ENCODE measurements around the gene SLC2A10. TPM values are rescaled to one million over a fixed set of nuclear protein-coding genes. Genes with fewer than 3 reads are reported as not detected.

Gene SLC2A10
- total and polyA plus RNA-seq, 2 experiments from 2014 or later = 4.9 to 14.6 TPM

DNA sequence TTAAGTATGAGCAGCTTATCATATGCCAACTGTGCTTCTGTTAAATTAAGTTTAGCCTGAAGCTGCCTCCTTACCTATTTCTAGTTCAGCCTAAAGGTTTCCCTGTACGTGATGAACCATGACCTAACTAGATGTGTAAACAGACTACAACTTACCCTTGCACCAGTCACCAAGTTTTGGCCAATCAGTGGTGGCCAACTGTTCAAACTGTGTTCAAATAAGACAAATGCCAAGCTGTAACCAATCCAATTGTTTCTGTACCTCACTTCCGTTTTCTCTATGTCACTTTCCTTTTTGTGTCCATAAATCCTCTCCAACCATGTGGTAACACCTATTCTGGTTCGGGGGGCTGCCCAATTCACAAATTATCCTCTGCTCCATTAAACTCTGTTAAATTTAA is 6.0 kb upstream of the SLC2A10 start (continued):
- TF ChIP-seq ZNF331 (CRISPR knock-in tag; IDR thresholded peaks at IDR 0.05; ENCODE audit: low read depth) (no peak), EZH2 (IDR thresholded peaks at IDR 0.05; ENCODE audit: low read depth, unreplicated experiment) (no peak), JUNB (IDR thresholded peaks at IDR 0.05; ENCODE audit: unreplicated experiment) (no peak), ZNF114 (CRISPR knock-in tag; IDR thresholded peaks at IDR 0.05) (no peak), STAT1 (IDR thresholded peaks at IDR 0.05; ENCODE audit: unreplicated experiment) (no peak), POLR2AphosphoS5 (IDR thresholded peaks at IDR 0.05; ENCODE audit: low read depth) (no peak), NANOG (IDR thresholded peaks at IDR 0.05; ENCODE audit: borderline replicate concordance) (no peak)
- TF ChIP-seq, protein P1, sequence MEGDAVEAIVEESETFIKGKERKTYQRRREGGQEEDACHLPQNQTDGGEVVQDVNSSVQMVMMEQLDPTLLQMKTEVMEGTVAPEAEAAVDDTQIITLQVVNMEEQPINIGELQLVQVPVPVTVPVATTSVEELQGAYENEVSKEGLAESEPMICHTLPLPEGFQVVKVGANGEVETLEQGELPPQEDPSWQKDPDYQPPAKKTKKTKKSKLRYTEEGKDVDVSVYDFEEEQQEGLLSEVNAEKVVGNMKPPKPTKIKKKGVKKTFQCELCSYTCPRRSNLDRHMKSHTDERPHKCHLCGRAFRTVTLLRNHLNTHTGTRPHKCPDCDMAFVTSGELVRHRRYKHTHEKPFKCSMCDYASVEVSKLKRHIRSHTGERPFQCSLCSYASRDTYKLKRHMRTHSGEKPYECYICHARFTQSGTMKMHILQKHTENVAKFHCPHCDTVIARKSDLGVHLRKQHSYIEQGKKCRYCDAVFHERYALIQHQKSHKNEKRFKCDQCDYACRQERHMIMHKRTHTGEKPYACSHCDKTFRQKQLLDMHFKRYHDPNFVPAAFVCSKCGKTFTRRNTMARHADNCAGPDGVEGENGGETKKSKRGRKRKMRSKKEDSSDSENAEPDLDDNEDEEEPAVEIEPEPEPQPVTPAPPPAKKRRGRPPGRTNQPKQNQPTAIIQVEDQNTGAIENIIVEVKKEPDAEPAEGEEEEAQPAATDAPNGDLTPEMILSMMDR (conservative IDR thresholded peaks at IDR 0.05; ENCODE audit: low read depth in 2 of 2) = no peak
- TF ChIP-seq, protein P2, sequence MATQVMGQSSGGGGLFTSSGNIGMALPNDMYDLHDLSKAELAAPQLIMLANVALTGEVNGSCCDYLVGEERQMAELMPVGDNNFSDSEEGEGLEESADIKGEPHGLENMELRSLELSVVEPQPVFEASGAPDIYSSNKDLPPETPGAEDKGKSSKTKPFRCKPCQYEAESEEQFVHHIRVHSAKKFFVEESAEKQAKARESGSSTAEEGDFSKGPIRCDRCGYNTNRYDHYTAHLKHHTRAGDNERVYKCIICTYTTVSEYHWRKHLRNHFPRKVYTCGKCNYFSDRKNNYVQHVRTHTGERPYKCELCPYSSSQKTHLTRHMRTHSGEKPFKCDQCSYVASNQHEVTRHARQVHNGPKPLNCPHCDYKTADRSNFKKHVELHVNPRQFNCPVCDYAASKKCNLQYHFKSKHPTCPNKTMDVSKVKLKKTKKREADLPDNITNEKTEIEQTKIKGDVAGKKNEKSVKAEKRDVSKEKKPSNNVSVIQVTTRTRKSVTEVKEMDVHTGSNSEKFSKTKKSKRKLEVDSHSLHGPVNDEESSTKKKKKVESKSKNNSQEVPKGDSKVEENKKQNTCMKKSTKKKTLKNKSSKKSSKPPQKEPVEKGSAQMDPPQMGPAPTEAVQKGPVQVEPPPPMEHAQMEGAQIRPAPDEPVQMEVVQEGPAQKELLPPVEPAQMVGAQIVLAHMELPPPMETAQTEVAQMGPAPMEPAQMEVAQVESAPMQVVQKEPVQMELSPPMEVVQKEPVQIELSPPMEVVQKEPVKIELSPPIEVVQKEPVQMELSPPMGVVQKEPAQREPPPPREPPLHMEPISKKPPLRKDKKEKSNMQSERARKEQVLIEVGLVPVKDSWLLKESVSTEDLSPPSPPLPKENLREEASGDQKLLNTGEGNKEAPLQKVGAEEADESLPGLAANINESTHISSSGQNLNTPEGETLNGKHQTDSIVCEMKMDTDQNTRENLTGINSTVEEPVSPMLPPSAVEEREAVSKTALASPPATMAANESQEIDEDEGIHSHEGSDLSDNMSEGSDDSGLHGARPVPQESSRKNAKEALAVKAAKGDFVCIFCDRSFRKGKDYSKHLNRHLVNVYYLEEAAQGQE (IDR thresholded peaks at IDR 0.05; ENCODE audit: unreplicated experiment) = no peak
- TF ChIP-seq, protein P3, sequence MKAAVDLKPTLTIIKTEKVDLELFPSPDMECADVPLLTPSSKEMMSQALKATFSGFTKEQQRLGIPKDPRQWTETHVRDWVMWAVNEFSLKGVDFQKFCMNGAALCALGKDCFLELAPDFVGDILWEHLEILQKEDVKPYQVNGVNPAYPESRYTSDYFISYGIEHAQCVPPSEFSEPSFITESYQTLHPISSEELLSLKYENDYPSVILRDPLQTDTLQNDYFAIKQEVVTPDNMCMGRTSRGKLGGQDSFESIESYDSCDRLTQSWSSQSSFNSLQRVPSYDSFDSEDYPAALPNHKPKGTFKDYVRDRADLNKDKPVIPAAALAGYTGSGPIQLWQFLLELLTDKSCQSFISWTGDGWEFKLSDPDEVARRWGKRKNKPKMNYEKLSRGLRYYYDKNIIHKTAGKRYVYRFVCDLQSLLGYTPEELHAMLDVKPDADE (IDR thresholded peaks at IDR 0.05) = no peak

DNA sequence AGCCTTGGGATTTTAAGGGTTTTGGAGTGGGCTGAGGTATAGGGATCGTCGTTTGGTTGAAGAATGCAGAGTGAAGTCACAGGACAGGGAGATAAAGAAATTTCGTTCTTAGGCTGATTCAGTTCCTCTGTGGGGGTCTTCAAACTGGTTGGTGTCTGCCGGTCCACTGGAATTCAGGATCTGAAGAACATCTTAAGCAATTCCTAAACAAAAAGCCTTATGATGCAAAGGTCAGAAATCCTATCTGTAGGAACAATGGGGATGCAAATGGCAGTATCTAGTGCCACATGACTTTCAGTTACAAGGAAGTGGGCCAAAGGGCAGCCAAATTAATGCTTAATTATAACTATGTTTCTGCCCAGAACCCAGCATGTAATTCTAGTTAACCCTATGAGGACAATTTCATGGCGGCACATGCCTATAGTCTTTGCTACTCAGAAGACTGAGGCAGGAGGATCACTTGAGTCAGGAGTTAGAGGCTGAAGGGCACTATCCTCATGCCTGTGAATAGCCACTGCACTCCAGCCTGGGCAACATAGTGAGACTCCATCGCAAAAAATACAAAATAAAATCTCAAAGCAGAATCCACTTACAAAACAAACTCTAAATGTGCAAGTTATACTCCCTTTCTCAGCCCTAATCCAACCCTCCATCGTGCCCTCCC is 4.6 kb upstream of the SLC2A10 start:
- Mint-ChIP-seq H3K9me3 (peaks cover 26% of the 10 kb centered on the region), H3K27me3 (ENCODE audit: insufficient read depth, low read depth, poor library complexity) (peaks cover 10% of the 10 kb centered on the region), H3K4me1 (peaks cover 32% of the 10 kb centered on the region), H3K27ac (peak overlapping the region; percentile 72), H3K4me3 (0 out of 3 replicates have a peak overlapping the region, but pooled peaks have one; percentile 3), H3K36me3 (ENCODE audit: low read depth) (peaks cover 6% of the 10 kb centered on the region)
- peak; percentile 47 for DNase-seq (ENCODE audit: low spot score)
- no peak overlapping the region for H3K4me3 ChIP-seq
- no peak for ATAC-seq
- H3K79me2 ChIP-seq (replicated peaks; ENCODE audit: insufficient read depth) = no peaks in the 10 kb centered on the region
- peak overlapping the region; percentile 21; the same call in 1 of the 2 replicates for H3K27ac ChIP-seq (ENCODE audit: low read depth)
- H3K36me3 ChIP-seq (ENCODE audit: insufficient read depth) = 0 out of 2 replicates have a peak, but pooled peaks cover 5% of the 10 kb centered on the region
- H2AFZ ChIP-seq = peak overlapping the region; percentile 3
- H3K4me2 ChIP-seq = no peak overlapping the region
- H4K20me1 ChIP-seq (replicated peaks; ENCODE audit: insufficient read depth) = no peaks in the 10 kb centered on the region
- no peaks in the 10 kb centered on the region for H3K27me3 ChIP-seq (ENCODE audit: insufficient read depth)
- H3K4me1 ChIP-seq (ENCODE audit: insufficient read depth) = peaks cover 30% of the 10 kb centered on the region
- H3K9me2 ChIP-seq (ENCODE audit: insufficient read depth) = no peaks in the 10 kb centered on the region
- peaks cover 9% of the 10 kb centered on the region; the same call in 1 of the 2 replicates for H3F3A ChIP-seq (replicated peaks; ENCODE audit: low read depth)
- TF ChIP-seq CREB1 (CRISPR knock-in tag; IDR thresholded peaks at IDR 0.05; ENCODE audit: low read depth) (no peak), EZH2phosphoT487 (IDR thresholded peaks at IDR 0.05; ENCODE audit: unreplicated experiment) (no peak), JUNB (IDR thresholded peaks at IDR 0.05; ENCODE audit: unreplicated experiment) (no peak), NANOG (IDR thresholded peaks at IDR 0.05; ENCODE audit: borderline replicate concordance) (no peak)

All from GM23338 (cell line).